Smooth muscle cell (in vitro differentiated cells): ENCODE results near the gene ARMH3. TPM values are rescaled to one million over a fixed set of nuclear protein-coding genes. Genes with fewer than 3 reads are reported as not detected.

Experiments used
- DNase-seq: peaks from one replicate; lab custom pipeline; 2025; ENCODE audit not compliant: unreplicated experiment; lab: John Stamatoyannopoulos, UW
- H2AFZ ChIP-seq: fragments of 200-600 bp; sonication (generic); 2 replicates; pipeline ENCODE4 v1.6.0; 2016; ENCODE audit warnings: antibody characterized with exemption, low read depth, mild to moderate bottlenecking
- H3F3A ChIP-seq: fragments of 200-600 bp; sonication (generic); 2 replicates; pipeline ENCODE4 v1.6.0; 2017; ENCODE audit warnings: antibody characterized with exemption, low read depth
- H3K27ac ChIP-seq: fragments of 200-600 bp; sonication (generic); 2 replicates; pipeline ENCODE4 v1.5.1; 2016; ENCODE audit warnings: low read depth, mild to moderate bottlenecking
- H3K27me3 ChIP-seq: fragments of 200-600 bp; sonication (generic); 2 replicates; pipeline ENCODE4 v1.6.1; 2016; ENCODE audit warnings: low read depth, mild to moderate bottlenecking
- H3K36me3 ChIP-seq: fragments of 200-600 bp; sonication (generic); 2 replicates; pipeline ENCODE4 v1.5.1; 2016; ENCODE audit warnings: low read depth
- H3K4me1 ChIP-seq: fragments of 200-600 bp; sonication (generic); 2 replicates; pipeline ENCODE4 v1.5.1; 2016; ENCODE audit warnings: low read depth
- H3K4me2 ChIP-seq: fragments of 200-600 bp; sonication (generic); 2 replicates; pipeline ENCODE4 v1.6.0; 2016; ENCODE audit warnings: mild to moderate bottlenecking
- H3K4me3 ChIP-seq: fragments of 200-600 bp; sonication (generic); 2 replicates; pipeline ENCODE4 v1.5.1; 2016; ENCODE audit warnings: mild to moderate bottlenecking
- H3K79me2 ChIP-seq: fragments of 200-600 bp; sonication (generic); 2 replicates; pipeline ENCODE4 v1.6.0; 2016; ENCODE audit warnings: low read depth, mild to moderate bottlenecking
- H3K9ac ChIP-seq: fragments of 200-600 bp; sonication (generic); 2 replicates; pipeline ENCODE4 v1.6.0; 2016; ENCODE audit warnings: low read depth
- H3K9me3 ChIP-seq: fragments of 200-600 bp; sonication (generic); replicated peaks from 2 replicates; pipeline ENCODE4 v1.5.1; 2016; ENCODE audit warnings: low read depth
- H4K20me1 ChIP-seq: fragments of 200-600 bp; sonication (generic); 2 replicates; pipeline ENCODE4 v1.6.0; 2016; ENCODE audit warnings: low read depth
- WGBS: methylation state at CpG from one replicate; pipeline ENCODE4 v1.1.7; 2016; ENCODE audit warnings: low lambda C conversion rate; 5-methylcytosine and 5-hydroxymethylcytosine counted together
- polyA plus RNA-seq: library from polyadenylated mRNA; unstranded; fragments of >200 nt; fragmentation: Nextera tagmentation; extraction: Ambion mirVana; gene quantifications from 2 replicates; pipeline ENCODE4 v1.2.1, GENCODE V29; 2016
- total RNA-seq: library from RNA; depleted of rRNA; stranded (reverse); fragments of >200 nt; gene quantifications from 2 replicates; pipeline ENCODE4 v1.2.3, GENCODE V29; 2014
- TF ChIP-seq, protein P1 (sequence below): fragments of 200-600 bp; sonication (generic); IDR thresholded peaks from 2 replicates; pipeline ENCODE4 v1.5.1; 2017; ENCODE audit warnings: borderline replicate concordance, mild to moderate bottlenecking, antibody characterized with exemption; ENCODE audit not compliant: insufficient read depth, poor library complexity, severe bottlenecking

ARMH3 gene
- total and polyA plus RNA-seq, 2 experiments from 2014 or later = 7.6 to 10.8 TPM

DNA sequence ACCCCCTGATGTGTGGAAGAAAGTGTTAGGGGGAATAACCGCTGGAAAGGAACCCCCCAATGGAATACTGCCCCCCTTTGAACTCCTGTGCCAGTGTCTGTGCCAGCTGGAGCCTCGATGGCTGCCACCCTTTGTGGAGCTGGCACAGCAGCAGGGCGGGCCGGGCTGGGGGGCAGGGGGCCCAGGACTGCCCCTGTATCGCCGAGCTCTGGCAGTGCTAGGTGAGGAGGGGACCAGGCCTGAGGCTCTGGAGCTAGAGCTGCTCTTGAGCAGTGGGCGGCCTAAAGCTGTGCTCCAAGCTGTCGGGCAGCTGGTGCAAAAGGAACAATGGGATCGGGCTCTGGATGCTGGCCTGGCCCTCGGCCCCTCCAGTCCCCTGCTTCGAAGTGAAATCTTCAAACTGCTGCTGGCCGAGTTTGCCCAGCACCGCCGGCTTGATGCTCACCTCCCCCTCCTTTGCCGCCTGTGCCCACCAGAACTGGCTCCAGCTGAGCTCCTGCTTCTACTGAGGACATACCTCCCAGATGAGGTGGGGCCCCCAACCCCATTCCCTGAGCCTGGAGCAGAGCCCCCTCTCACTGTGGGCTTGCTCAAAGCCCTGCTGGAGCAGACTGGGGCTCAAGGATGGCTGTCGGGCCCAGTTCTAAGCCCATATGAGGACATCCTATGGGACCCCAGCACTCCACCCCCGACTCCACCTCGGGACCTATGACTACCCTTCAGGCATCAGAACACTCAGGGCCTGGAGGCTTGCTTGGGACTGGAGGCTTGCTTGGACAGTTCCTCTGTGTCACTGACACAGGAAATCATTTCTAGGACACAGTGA, 11.3 kb upstream of the ARMH3 start:
- Histone ChIP-seq H3K4me1 (peaks cover 6% of the 10 kb centered on the region), H3K27ac (no peak overlapping the region), H3F3A (peaks cover 6% of the 10 kb centered on the region), H3K27me3 (no peaks in the 10 kb centered on the region), H3K4me3 (no peak overlapping the region), H3K9me3 (no peaks in the 10 kb centered on the region), H3K36me3 (no peaks in the 10 kb centered on the region), H3K79me2 (peaks cover 37% of the 10 kb centered on the region), H2AFZ (no peak overlapping the region), H3K4me2 (no peak overlapping the region), H4K20me1 (peaks cover 43% of the 10 kb centered on the region), H3K9ac (no peak overlapping the region)
- TF ChIP-seq, protein P1, sequence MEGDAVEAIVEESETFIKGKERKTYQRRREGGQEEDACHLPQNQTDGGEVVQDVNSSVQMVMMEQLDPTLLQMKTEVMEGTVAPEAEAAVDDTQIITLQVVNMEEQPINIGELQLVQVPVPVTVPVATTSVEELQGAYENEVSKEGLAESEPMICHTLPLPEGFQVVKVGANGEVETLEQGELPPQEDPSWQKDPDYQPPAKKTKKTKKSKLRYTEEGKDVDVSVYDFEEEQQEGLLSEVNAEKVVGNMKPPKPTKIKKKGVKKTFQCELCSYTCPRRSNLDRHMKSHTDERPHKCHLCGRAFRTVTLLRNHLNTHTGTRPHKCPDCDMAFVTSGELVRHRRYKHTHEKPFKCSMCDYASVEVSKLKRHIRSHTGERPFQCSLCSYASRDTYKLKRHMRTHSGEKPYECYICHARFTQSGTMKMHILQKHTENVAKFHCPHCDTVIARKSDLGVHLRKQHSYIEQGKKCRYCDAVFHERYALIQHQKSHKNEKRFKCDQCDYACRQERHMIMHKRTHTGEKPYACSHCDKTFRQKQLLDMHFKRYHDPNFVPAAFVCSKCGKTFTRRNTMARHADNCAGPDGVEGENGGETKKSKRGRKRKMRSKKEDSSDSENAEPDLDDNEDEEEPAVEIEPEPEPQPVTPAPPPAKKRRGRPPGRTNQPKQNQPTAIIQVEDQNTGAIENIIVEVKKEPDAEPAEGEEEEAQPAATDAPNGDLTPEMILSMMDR = no peak
- 98% methylated on average over 18 of the region's 18 CpGs for WGBS
- no peak for DNase-seq

DNA sequence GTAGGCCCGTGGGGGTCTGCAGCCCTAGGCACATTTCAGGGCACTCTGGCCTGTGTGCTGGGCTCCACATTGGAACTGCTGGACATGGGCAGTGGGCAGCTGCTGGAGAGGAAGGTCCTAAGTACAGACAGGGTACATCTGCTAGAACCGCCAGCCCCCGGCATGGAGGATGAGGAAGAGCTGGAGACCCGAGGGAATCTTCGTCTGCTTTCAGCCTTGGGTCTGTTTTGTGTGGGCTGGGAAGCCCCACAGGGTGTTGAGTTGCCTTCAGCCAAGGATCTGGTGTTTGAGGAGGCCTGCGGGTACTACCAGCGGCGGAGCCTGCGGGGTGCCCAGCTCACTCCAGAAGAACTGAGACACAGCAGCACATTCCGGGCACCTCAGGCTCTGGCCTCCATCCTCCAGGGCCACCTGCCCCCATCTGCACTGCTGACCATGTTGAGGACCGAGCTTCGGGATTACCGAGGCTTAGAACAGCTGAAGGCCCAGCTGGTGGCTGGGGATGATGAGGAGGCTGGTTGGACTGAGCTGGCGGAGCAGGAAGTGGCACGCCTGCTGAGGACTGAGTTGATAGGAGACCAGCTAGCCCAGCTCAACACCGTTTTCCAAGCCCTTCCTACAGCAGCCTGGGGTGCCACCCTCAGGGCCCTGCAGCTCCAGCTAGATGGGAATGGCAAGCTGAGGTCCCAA, 10.6 kb upstream of the ARMH3 start:
- Histone ChIP-seq H3K27me3 (no peaks in the 10 kb centered on the region), H3K9ac (no peak overlapping the region), H3K4me2 (peak overlapping the region; percentile 94), H3K4me1 (peaks cover 6% of the 10 kb centered on the region), H3K9me3 (no peaks in the 10 kb centered on the region), H4K20me1 (peaks cover 43% of the 10 kb centered on the region), H3K36me3 (no peaks in the 10 kb centered on the region), H3K79me2 (peaks cover 37% of the 10 kb centered on the region), H3K27ac (no peak overlapping the region), H3F3A (peaks cover 6% of the 10 kb centered on the region), H3K4me3 (peak overlapping the region; percentile 97), H2AFZ (no peak overlapping the region)
- no peak for DNase-seq
- WGBS = 90% methylated on average over 16 of the region's 16 CpGs
- TF ChIP-seq, protein P1 = no peak

DNA sequence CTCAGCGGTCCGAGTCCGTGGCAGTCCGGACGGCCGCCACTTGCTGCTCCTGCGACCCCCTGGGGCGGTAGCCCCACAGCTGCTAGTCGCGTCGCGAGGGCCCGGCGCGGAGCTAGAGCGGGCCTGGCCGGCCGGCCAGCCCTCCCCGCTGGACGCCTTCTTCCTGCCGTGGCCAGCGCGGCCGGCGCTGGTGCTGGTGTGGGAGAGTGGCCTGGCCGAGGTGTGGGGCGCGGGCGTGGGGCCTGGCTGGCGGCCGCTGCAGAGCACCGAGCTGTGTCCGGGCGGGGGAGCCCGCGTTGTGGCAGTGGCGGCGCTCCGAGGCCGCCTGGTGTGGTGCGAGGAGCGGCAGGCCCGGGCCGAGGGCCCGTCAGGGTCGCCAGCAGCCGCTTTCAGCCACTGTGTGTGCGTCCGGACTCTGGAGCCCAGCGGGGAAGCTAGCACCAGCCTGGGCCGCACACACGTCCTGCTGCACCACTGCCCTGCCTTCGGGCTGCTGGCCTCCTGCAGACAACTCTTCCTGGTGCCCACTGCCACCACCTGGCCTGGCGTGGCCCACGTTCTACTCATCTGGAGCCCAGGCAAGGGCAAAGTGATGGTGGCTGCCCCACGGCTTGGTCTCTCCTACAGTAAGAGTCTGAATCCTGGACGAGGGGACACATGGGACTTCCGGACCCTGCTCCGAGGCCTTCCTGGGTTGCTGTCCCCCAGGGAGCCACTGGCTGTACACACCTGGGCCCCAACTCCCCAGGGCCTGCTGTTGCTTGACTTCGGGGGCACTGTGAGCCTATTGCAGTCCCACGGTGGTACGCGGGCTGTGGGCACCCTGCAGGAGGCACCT, 9.8 kb upstream of the ARMH3 start:
- H3K79me2 ChIP-seq = peaks cover 37% of the 10 kb centered on the region
- no peaks in the 10 kb centered on the region for H3K27me3 ChIP-seq
- H3K9me3 ChIP-seq = no peaks in the 10 kb centered on the region
- peak overlapping the region; percentile 63 for H3K27ac ChIP-seq
- DNase-seq = no peak
- peaks cover 6% of the 10 kb centered on the region for H3K4me1 ChIP-seq
- peaks cover 6% of the 10 kb centered on the region for H3F3A ChIP-seq
- H3K4me3 ChIP-seq = peak overlapping the region; percentile 97
- TF ChIP-seq, protein P1 = no peak
- 12% methylated on average over 56 of the region's 63 CpGs for WGBS
- peak overlapping the region; percentile 90 for H3K9ac ChIP-seq
- peak overlapping the region; percentile 92 for H2AFZ ChIP-seq
- peak overlapping the region; percentile 94 for H3K4me2 ChIP-seq
- H3K36me3 ChIP-seq = no peaks in the 10 kb centered on the region
- peaks cover 43% of the 10 kb centered on the region for H4K20me1 ChIP-seq
